Retinal pigment epithelial cell (primary cell): ENCODE data around the gene MYH2.

ENCODE experiments used
- DNase-seq: peaks from one replicate; pipeline ENCODE4 v3.0.0-alpha.2; 2010; ENCODE audit warnings: low read depth
- H3K4me3 ChIP-seq: 2 replicates; pipeline ENCODE4 v1.5.1; 2011; ENCODE audit warnings: mild to moderate bottlenecking, low read length, control low read depth, moderate library complexity
- CTCF ChIP-seq: conservative IDR thresholded peaks from 2 replicates; pipeline ENCODE4 v1.5.1; 2011; ENCODE audit warnings: low read depth, low read length, control low read depth, inconsistent platforms

MYH2 gene

GRCh38 chr17:10474536-10474935, 74.9 kb downstream of the MYH2 start:
- TF ChIP-seq CTCF: no peak
- no peak for DNase-seq
- H3K4me3 ChIP-seq: no peak overlapping the region

GRCh38 chr17:10471858-10472257, 77.6 kb downstream of the MYH2 start:
- TF ChIP-seq CTCF: no peak
- DNase-seq: no peak
- no peak overlapping the region for H3K4me3 ChIP-seq
